ENCODE measurements around the gene SEMA4D. TPM values are rescaled to one million over a fixed set of nuclear protein-coding genes. Genes with fewer than 3 reads are reported as not detected.
A peak's percentile ranks its signal among the peaks of the same experiment; 100 is the strongest.
"Not testable (repeated sequence)": the region's sequence is repeated elsewhere in the genome, so short reads cannot be mapped to it uniquely, and the experiment has no call there.

SEMA4D gene
- total RNA-seq, 1 donor from 2014 or later: 79.7 TPM

- peak; percentile 89 for ATAC-seq (ENCODE audit: low read depth)
- H3K36me3 Mint-ChIP-seq (ENCODE audit: low read depth): peaks cover 36% of the 10 kb centered on the region
- CTCF ChIA-PET: interaction anchor here (0.8 to 1.8 kb wide), 9 partner anchors 12 to 196 kb away, joined by 3 to 52 read pairs (median 4); no protein-coding TSS in a partner anchor
These were observed 122.6 kb downstream of the SEMA4D start for GRCh38 chr9:89375191-89375760.

GRCh38 chr9:89374176-89374575 lies 123.7 kb downstream of the SEMA4D start:
- ChIA-PET CTCF (interaction anchor here (1.5 to 1.8 kb wide), 3 partner anchors 34 to 175 kb away, joined by 6 to 9 read pairs (median 7); no protein-coding TSS in a partner anchor), POLR2A (interaction anchor here (1.2 kb wide), 1 partner anchor 149 kb away, joined by 3 read pairs; no protein-coding TSS in a partner anchor)
- Mint-ChIP-seq H3K4me1 (peaks cover 28% of the 10 kb centered on the region), H3K27me3 (no peaks in the 10 kb centered on the region), H3K9me3 (no peaks in the 10 kb centered on the region), H3K36me3 (ENCODE audit: low read depth) (peaks cover 30% of the 10 kb centered on the region), H3K4me3 (no peak overlapping the region), H3K27ac (no peak overlapping the region)
- TF ChIP-seq CTCF (IDR thresholded peaks at IDR 0.05): no peak
- intact Hi-C loops (cut with micrococcal nuclease): loop anchor here (5.0 kb wide), 1 partner anchor 33 kb away; no protein-coding TSS in a partner anchor
- ATAC-seq (ENCODE audit: low read depth): no peak
- no peak for DNase-seq

More at GRCh38 chr9:89375191-89375760, 122.6 kb downstream of the SEMA4D start:
- peaks cover 28% of the 10 kb centered on the region for H3K4me1 Mint-ChIP-seq
- DNase-seq: no peak
- peak overlapping the region; percentile 55 for H3K4me3 Mint-ChIP-seq
- H3K27me3 Mint-ChIP-seq: no peaks in the 10 kb centered on the region
- TF ChIP-seq CTCF (IDR thresholded peaks at IDR 0.05): no peak
- POLR2A ChIA-PET: interaction anchor here (0.6 to 2.3 kb wide), 9 partner anchors 8 to 174 kb away, joined by 3 to 6 read pairs (median 4); no protein-coding TSS in a partner anchor
- no peaks in the 10 kb centered on the region for H3K9me3 Mint-ChIP-seq
- peak overlapping the region; percentile 89 for H3K27ac Mint-ChIP-seq
- intact Hi-C loops (cut with micrococcal nuclease): loop anchor here (1.0 to 5.0 kb wide), 2 partner anchors 52 to 174 kb away; no protein-coding TSS in a partner anchor

GRCh38 chr9:89372979-89373378 lies 124.9 kb downstream of the SEMA4D start:
- Mint-ChIP-seq H3K4me3 (no peak overlapping the region), H3K4me1 (peaks cover 28% of the 10 kb centered on the region), H3K36me3 (ENCODE audit: low read depth) (peaks cover 18% of the 10 kb centered on the region), H3K27ac (peak overlapping the region; percentile 56), H3K27me3 (no peaks in the 10 kb centered on the region), H3K9me3 (no peaks in the 10 kb centered on the region)
- ChIA-PET POLR2A (no interaction called here), CTCF (interaction anchor here (1.5 kb wide), 1 partner anchor 176 kb away, joined by 9 read pairs; no protein-coding TSS in a partner anchor)
- DNase-seq (no peak), ATAC-seq (ENCODE audit: low read depth) (no peak)
- intact Hi-C loops (cut with micrococcal nuclease): loop anchor here (5.0 kb wide), 1 partner anchor 34 kb away; no protein-coding TSS in a partner anchor
- TF ChIP-seq CTCF (IDR thresholded peaks at IDR 0.05): no peak

- H3K4me1 Mint-ChIP-seq: peaks cover 28% of the 10 kb centered on the region
- no peak overlapping the region for H3K4me3 Mint-ChIP-seq
- peaks cover 11% of the 10 kb centered on the region for H3K36me3 Mint-ChIP-seq (ENCODE audit: low read depth)
- intact Hi-C loops (cut with micrococcal nuclease): loop anchor here (5.0 kb wide), 1 partner anchor 35 kb away; no protein-coding TSS in a partner anchor
- CTCF ChIA-PET: no interaction called here
- DNase-seq: no peak
- no peak for TF ChIP-seq CTCF (IDR thresholded peaks at IDR 0.05)
- no peak for ATAC-seq (ENCODE audit: low read depth)
- POLR2A ChIA-PET: no interaction called here
- no peak overlapping the region for H3K27ac Mint-ChIP-seq
- no peaks in the 10 kb centered on the region for H3K27me3 Mint-ChIP-seq
- no peaks in the 10 kb centered on the region for H3K9me3 Mint-ChIP-seq
These were observed 125.6 kb downstream of the SEMA4D start for GRCh38 chr9:89372230-89372816.

- CTCF ChIA-PET; H3K27me3 Mint-ChIP-seq; H3K4me3 Mint-ChIP-seq; ATAC-seq (ENCODE audit: low read depth); H3K36me3 Mint-ChIP-seq (ENCODE audit: low read depth); H3K9me3 Mint-ChIP-seq; POLR2A ChIA-PET; H3K27ac Mint-ChIP-seq; DNase-seq: not testable (repeated sequence)
- peaks cover 28% of the 10 kb centered on the region for H3K4me1 Mint-ChIP-seq
- intact Hi-C loops (cut with micrococcal nuclease): loop anchor here (5.0 kb wide), 1 partner anchor 36 kb away; no protein-coding TSS in a partner anchor
These were observed 126.1 kb downstream of the SEMA4D start for GRCh38 chr9:89371791-89372190.

Measured in activated B cell treated with CpG ODN at 0.5 μM for 24 hours (primary cell).